ENCODE data around the gene TTC9.

DNA sequence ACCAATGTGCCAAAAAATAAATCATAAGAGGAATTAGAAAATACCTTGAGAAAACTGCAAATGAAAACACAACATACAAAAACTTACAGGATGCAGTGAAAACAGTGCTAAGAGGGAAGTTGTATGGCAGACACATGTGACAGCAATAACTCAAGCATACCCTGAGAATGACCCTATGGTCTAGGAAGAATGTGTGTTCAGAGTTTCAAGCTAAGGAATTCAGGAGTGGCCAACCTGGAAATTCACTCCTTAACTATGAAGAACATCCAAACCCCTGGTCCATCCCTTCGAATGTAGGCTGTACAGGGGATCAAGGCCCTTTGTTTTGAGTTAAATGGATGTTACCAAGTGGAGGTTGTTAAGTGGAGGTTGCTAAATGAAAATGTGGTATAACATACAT lies 16.7 kb upstream of the TTC9 start:
- TF ChIP-seq, protein P1, sequence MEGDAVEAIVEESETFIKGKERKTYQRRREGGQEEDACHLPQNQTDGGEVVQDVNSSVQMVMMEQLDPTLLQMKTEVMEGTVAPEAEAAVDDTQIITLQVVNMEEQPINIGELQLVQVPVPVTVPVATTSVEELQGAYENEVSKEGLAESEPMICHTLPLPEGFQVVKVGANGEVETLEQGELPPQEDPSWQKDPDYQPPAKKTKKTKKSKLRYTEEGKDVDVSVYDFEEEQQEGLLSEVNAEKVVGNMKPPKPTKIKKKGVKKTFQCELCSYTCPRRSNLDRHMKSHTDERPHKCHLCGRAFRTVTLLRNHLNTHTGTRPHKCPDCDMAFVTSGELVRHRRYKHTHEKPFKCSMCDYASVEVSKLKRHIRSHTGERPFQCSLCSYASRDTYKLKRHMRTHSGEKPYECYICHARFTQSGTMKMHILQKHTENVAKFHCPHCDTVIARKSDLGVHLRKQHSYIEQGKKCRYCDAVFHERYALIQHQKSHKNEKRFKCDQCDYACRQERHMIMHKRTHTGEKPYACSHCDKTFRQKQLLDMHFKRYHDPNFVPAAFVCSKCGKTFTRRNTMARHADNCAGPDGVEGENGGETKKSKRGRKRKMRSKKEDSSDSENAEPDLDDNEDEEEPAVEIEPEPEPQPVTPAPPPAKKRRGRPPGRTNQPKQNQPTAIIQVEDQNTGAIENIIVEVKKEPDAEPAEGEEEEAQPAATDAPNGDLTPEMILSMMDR (IDR thresholded peaks at IDR 0.05), result no peak
- TF ChIP-seq POLR2A (IDR thresholded peaks at IDR 0.05), result no peak

Data from tibial nerve (tissue), 3 donors.